Keratinocyte (primary cell): ENCODE results near the gene CHRDL2. TPM values are rescaled to one million over a fixed set of nuclear protein-coding genes. Genes with fewer than 3 reads are reported as not detected.
A peak's percentile ranks its signal among the peaks of the same experiment; 100 is the strongest.

ENCODE experiments used
- DNase-seq: peaks from one replicate; pipeline ENCODE4 v3.0.0-alpha.2; 2011; ENCODE audit warnings: low read depth, missing footprints, low spot score
- FAIRE-seq: peaks from 2 replicates; lab custom pipeline; 2011; peaks lifted over from hg19 to GRCh38; lab: Jason Lieb, UNC
- H2AFZ ChIP-seq: 2 replicates; pipeline ENCODE4 v1.6.0; 2012; ENCODE audit warnings: low read length, control low read depth, inconsistent platforms; ENCODE audit not compliant: control insufficient read depth
- H3K27ac ChIP-seq: 2 replicates; pipeline ENCODE4 v1.5.1; 2011; ENCODE audit warnings: low read length; ENCODE audit not compliant: control insufficient read depth, insufficient read depth
- H3K27me3 ChIP-seq: 3 replicates; pipeline ENCODE4 v1.6.0; 2011; ENCODE audit warnings: low read length; ENCODE audit not compliant: control insufficient read depth, insufficient read depth; ENCODE audit errors: extremely low read depth
- H3K36me3 ChIP-seq, 2 experiments: 2 replicates in 1 of 2; 3 replicates in 1 of 2; pipeline ENCODE4 v1.5.1; 2011; ENCODE audit warnings: low read length in 2 of 2, mild to moderate bottlenecking in 1 of 2; ENCODE audit not compliant: control insufficient read depth in 2 of 2, insufficient read depth in 2 of 2; ENCODE audit errors: extremely low read depth in 1 of 2
- H3K4me1 ChIP-seq: 3 replicates; pipeline ENCODE4 v1.5.1; 2011; ENCODE audit warnings: low read length; ENCODE audit not compliant: control insufficient read depth, insufficient read depth; ENCODE audit errors: extremely low read depth
- H3K4me2 ChIP-seq: 3 replicates; pipeline ENCODE4 v1.6.0; 2011; ENCODE audit warnings: low read depth, low read length; ENCODE audit not compliant: control insufficient read depth, insufficient read depth; ENCODE audit errors: extremely low read depth
- H3K4me3 ChIP-seq, 3 experiments: fragments of 200-600 bp in 1 of 3; sonication (generic) in 1 of 3; 2 replicates in 2 of 3; 3 replicates in 1 of 3; pipeline ENCODE4 v1.5.1; 2011 to 2016; ENCODE audit warnings: low read length in 3 of 3, mild to moderate bottlenecking in 3 of 3, control low read depth in 2 of 3, inconsistent platforms in 1 of 3, low read depth in 1 of 3, mixed read lengths in 1 of 3, mixed run types in 1 of 3, moderate library complexity in 1 of 3; ENCODE audit not compliant: control insufficient read depth in 2 of 3, insufficient read depth in 2 of 3; ENCODE audit errors: extremely low read depth in 1 of 3
- H3K79me2 ChIP-seq: 2 replicates; pipeline ENCODE4 v1.6.0; 2012; ENCODE audit warnings: low read length; ENCODE audit not compliant: control insufficient read depth, insufficient read depth
- H3K9ac ChIP-seq: 3 replicates; pipeline ENCODE4 v1.6.0; 2011; ENCODE audit warnings: low read length; ENCODE audit not compliant: control insufficient read depth, insufficient read depth; ENCODE audit errors: extremely low read depth
- H3K9me1 ChIP-seq: 3 replicates; pipeline ENCODE4 v1.6.0; 2011; ENCODE audit warnings: low read length; ENCODE audit not compliant: control insufficient read depth, insufficient read depth; ENCODE audit errors: extremely low read depth
- H3K9me3 ChIP-seq: 2 replicates; pipeline ENCODE4 v1.5.1; 2012; ENCODE audit warnings: low read depth, low read length; ENCODE audit not compliant: control insufficient read depth
- H4K20me1 ChIP-seq: 3 replicates; pipeline ENCODE4 v1.6.0; 2011; ENCODE audit warnings: low read length; ENCODE audit not compliant: control insufficient read depth, insufficient read depth; ENCODE audit errors: extremely low read depth
- CTCF ChIP-seq, 3 experiments: IDR thresholded peaks in 1 of 3; conservative IDR thresholded peaks in 1 of 3; optimal IDR thresholded peaks in 1 of 3; 2 replicates in 2 of 3; 3 replicates in 1 of 3; pipeline versions ENCODE3 to v1.5.1; 2011; ENCODE audit warnings: low read length in 3 of 3, mild to moderate bottlenecking in 3 of 3, moderate library complexity in 2 of 3, control low read depth in 1 of 3, inconsistent platforms in 1 of 3; ENCODE audit not compliant: insufficient read depth in 2 of 3; ENCODE audit errors: extremely low read depth in 1 of 3
- EZH2 ChIP-seq: IDR thresholded peaks from one replicate; pipeline ENCODE4 v1.6.1; 2012; ENCODE audit warnings: inconsistent platforms, mild to moderate bottlenecking, low read length, moderate library complexity
- dilution Hi-C: fragments of 300-500 bp; cut with MboI; formaldehyde crosslinking; loops from one replicate; pipeline ENCODE4 v1.7.0; 2020; ENCODE audit warnings: low sequenced_read_pairs; ENCODE audit not compliant: extremely low pct_ligation_motif_present
- polyA plus RNA-seq, 5 experiments: library from polyadenylated mRNA; depleted of rRNA in 3 of 5; stranded (reverse) in 3 of 5; stranded (forward) in 1 of 5; unstranded in 1 of 5; fragments of >200 nt; gene quantifications; 1 replicate in 1 of 5; 2 replicates in 3 of 5; 3 replicates in 1 of 5; pipeline versions ENCODE4 v1.2.1 to v1.2.3, GENCODE V29; 2011 to 2012; ENCODE audit warnings: missing spikeins in 2 of 5, low read depth in 1 of 5, low replicate concordance in 1 of 5

The CHRDL2 gene
- polyA plus RNA-seq, 1 donor (not counting 4 experiments of a cell fraction or from before 2014, with no cell fraction given), result not detected

GRCh38 chr11:74701351-74701750 is 29.9 kb downstream of the CHRDL2 start:
- no peaks in the 10 kb centered on the region for H3K9me3 ChIP-seq
- DNase-seq (no peak), FAIRE-seq (no peak)
- H3K27ac ChIP-seq, result no peak overlapping the region
- no peaks in the 10 kb centered on the region for H3K79me2 ChIP-seq
- no peaks in the 10 kb centered on the region for H3K9me1 ChIP-seq
- dilution Hi-C loops, result no loop called here
- no peaks in the 10 kb centered on the region for H3K36me3 ChIP-seq
- H3K4me1 ChIP-seq, result peaks cover 4% of the 10 kb centered on the region
- no peaks in the 10 kb centered on the region for H3K27me3 ChIP-seq
- H2AFZ ChIP-seq, result no peak overlapping the region
- no peak overlapping the region for H3K4me2 ChIP-seq
- H3K4me3 ChIP-seq, result no peak overlapping the region
- TF ChIP-seq EZH2, result no peak
- peak in 1 of 3 experiments; percentile 41 for TF ChIP-seq CTCF (optimal IDR thresholded peaks at IDR 0.05 in 1 of 3, IDR thresholded peaks at IDR 0.05 in 1 of 3, conservative IDR thresholded peaks at IDR 0.05 in 1 of 3; ENCODE audit: extremely low read depth in 1 of 3, insufficient read depth in 2 of 3, low read length in 3 of 3)
- no peak overlapping the region for H3K9ac ChIP-seq
- H4K20me1 ChIP-seq, result no peaks in the 10 kb centered on the region

GRCh38 chr11:74699615-74700396 is 31.4 kb downstream of the CHRDL2 start:
- H3K27ac ChIP-seq, result no peak overlapping the region
- no peaks in the 10 kb centered on the region for H3K79me2 ChIP-seq
- dilution Hi-C loops, result no loop called here
- no peak overlapping the region for H2AFZ ChIP-seq
- H3K4me1 ChIP-seq, result peaks cover 7% of the 10 kb centered on the region
- H3K9me3 ChIP-seq, result no peaks in the 10 kb centered on the region
- no peak for TF ChIP-seq CTCF (optimal IDR thresholded peaks at IDR 0.05 in 1 of 3, IDR thresholded peaks at IDR 0.05 in 1 of 3, conservative IDR thresholded peaks at IDR 0.05 in 1 of 3; ENCODE audit: extremely low read depth in 1 of 3, insufficient read depth in 2 of 3, low read length in 3 of 3)
- TF ChIP-seq EZH2, result no peak
- H3K36me3 ChIP-seq, result no peaks in the 10 kb centered on the region
- DNase-seq, result no peak
- H3K4me2 ChIP-seq, result no peak overlapping the region
- no peaks in the 10 kb centered on the region for H3K27me3 ChIP-seq
- H3K9ac ChIP-seq, result no peak overlapping the region
- FAIRE-seq, result no peak
- H3K9me1 ChIP-seq, result no peaks in the 10 kb centered on the region
- H3K4me3 ChIP-seq, result no peak overlapping the region
- no peaks in the 10 kb centered on the region for H4K20me1 ChIP-seq
